ENCODE data around the gene ARMCX5.

ARMCX5 gene

DNA sequence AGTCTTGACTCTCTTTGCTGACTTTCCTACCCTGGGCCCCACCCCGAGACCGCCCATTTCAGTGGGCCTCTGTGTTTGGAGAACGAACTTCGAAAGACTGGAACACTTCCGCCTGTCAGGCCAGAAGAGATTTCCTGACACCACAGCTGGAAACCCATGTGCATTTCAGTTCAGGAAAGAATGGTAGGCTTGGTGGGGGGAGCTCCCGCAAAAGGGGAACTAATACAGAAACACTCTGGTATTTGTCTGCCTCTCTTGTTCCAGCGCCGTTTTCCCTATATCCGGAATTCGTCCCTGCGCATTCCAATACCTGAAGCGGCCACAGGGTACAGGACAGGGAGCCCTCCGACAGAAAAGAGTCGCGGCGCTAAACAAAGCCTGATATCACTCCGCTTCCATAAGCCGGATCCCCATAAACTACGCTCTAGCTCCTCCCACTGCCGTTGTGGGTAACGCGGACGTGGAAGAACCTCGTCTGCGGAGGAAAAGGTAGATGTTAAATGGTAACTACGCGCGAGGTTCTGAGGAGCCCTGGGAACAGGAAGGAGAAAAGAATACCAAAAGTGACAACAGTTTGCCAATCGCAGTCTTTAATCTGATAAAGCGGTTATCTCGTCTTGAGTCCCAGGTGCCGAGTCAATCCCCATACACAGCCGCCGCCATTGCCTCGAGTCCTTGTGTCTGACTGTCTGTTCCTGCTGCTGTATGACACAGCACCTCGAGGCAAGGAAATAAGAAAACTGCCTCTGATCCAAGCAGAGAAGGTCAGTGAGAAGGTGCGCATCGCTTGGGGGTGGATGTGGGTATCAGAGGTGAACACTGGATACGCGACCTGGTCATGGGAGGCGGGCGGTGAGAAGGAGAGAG, at the start of gene ARMCX5:
ARMCX5 (plus strand) TSS at position 432 of the 867 bp plus-strand sequence. CDS start 2,627 bp downstream, outside the sequence.
- FAIRE-seq (peak; percentile 88), DNase-seq (ENCODE audit: extremely low spot score, insufficient read length, low read depth) (no peak)

DNA sequence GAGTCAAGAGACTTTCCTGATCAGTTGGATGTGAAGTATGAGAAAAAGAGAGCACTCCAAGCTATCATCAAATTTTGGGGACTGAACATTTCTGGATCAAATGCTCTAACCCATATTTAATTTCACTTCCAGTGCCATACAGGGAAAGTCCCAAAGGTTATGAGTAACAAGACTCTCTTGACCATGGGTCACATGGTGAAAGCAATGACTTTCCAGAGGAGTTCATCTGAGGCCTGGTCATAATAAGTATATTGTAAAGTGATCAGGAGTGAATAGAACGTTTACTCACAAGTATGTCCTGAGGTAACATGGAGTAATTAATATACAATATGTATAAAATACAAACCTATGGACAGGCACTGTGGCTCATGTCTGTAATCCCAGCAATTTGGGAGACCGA, 40.7 kb upstream of the ARMCX5 start:
- peak; percentile 12 for FAIRE-seq
- no peak for DNase-seq (ENCODE audit: extremely low spot score, insufficient read length, low read depth)

GRCh38 chrX:102560423-102561068, 38.8 kb upstream of the ARMCX5 start:
- no peak for DNase-seq (ENCODE audit: extremely low spot score, insufficient read length, low read depth)
- FAIRE-seq = no peak

GRCh38 chrX:102580891-102581290, 18.4 kb upstream of the ARMCX5 start:
- no peak for DNase-seq (ENCODE audit: extremely low spot score, insufficient read length, low read depth)
- no peak for FAIRE-seq

- no peak for FAIRE-seq
- no peak for DNase-seq (ENCODE audit: extremely low spot score, insufficient read length, low read depth)
Observed at GRCh38 chrX:102593367-102593766, 5.9 kb upstream of the ARMCX5 start.

- FAIRE-seq (no peak), DNase-seq (ENCODE audit: extremely low spot score, insufficient read length, low read depth) (no peak)
Observed at GRCh38 chrX:102599951-102600579, 750 bp downstream of the ARMCX5 start.

DNA sequence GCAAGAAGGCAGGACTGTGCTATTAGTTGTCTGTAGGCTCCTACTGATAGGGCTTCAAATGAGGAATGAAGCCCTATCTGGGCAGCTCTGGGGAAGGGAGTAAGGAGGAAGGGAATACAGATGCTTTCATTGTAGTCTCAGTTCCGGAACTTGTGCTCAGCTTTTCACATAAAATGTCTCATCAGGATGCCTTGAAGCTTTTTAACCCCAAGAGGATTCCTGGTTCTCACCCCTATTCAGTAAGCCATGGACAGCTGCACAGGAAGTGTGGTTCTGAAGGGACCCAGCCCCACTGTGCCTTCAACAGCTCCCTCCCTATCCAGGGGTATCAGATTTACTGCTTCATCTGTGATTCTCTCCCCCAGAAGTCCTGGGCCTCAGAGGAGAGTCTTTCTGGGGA, 5.0 kb downstream of the ARMCX5 start:
- no peak for DNase-seq (ENCODE audit: extremely low spot score, insufficient read length, low read depth)
- no peak for FAIRE-seq

DNA sequence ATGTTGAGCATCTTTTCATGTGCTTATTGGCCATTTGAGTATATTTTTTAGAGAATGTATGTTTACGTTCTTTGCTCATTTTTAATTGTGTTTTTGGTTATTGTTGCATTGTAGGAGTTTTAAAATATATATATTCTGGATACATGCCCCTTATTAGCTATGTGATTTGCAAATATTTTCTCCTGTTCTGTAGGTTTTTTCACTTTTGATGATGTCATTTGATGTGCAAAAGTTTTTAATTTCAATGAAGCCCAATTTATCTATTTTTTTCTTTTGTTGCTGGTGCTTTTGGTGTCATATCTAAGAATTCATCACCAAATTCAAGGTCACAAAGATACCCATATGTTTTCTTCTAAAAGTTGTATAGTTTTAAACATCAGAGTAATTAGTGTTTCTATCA, 6.8 kb downstream of the ARMCX5 start:
- FAIRE-seq (no peak), DNase-seq (ENCODE audit: extremely low spot score, insufficient read length, low read depth) (no peak)

DNA sequence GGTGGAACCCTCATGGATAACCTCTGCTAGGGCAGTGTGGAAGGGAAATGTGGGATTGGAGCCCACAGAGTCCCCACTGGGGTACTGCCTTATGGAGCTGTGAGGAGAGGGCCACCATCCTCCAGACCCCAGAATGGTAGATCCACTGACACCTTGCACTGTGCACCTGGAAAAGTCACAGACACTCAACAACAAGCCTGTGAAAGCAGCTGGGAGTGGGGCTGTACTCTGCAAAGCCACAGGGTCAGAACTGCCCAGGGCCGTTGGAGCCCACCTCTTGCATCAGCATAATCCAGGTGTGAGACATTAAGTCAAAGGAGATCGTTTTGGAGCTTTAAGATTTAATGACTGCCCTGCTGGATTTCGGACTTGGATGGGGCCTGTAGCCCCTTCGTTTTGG, 11.6 kb downstream of the ARMCX5 start:
- FAIRE-seq (no peak), DNase-seq (ENCODE audit: extremely low spot score, insufficient read length, low read depth) (no peak)

DNA sequence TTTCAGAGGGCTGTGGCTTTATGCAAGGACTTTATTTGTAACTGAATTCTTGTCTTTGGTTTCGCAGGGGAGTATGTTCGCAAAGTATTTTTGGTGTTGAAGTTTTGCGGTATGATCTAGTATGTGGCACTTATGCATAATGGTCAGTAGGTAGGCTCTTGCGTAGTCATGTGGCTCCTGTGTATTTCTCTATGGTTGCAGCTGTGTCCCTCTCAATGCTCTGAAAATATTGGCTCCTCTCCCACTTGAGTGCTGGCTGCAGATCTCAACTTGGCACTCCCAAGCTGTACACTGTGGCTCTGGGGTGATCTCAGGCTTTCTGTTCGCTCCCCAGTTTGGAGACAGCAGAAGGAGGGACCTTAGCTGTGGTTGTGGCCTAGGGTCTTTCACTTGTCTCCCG, 24.8 kb downstream of the ARMCX5 start:
- DNase-seq (ENCODE audit: extremely low spot score, insufficient read length, low read depth) = no peak
- no peak for FAIRE-seq

DNA sequence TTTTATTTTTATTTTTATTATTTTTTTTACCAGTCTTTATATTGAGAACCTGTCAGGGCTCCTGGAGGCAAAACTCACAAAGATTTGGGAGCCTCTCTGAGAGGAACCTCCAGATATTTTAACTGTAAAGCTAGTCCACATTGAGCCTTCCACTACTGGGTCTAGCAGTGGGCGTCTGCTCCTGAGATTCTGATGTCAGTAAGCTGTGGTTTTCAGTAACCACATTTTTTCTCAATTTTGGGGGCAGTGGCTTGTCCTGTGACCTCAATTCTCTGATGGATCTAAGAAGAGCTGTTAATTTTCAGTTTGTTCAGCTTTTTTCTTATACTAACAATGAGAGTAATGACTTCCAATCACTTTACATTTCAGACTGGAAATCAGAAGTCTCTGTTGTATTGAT, 28.3 kb downstream of the ARMCX5 start:
- no peak for DNase-seq (ENCODE audit: extremely low spot score, insufficient read length, low read depth)
- no peak for FAIRE-seq

GRCh38 chrX:102637561-102637960, 38.2 kb downstream of the ARMCX5 start:
- DNase-seq (ENCODE audit: extremely low spot score, insufficient read length, low read depth) (no peak), FAIRE-seq (no peak)

DNA sequence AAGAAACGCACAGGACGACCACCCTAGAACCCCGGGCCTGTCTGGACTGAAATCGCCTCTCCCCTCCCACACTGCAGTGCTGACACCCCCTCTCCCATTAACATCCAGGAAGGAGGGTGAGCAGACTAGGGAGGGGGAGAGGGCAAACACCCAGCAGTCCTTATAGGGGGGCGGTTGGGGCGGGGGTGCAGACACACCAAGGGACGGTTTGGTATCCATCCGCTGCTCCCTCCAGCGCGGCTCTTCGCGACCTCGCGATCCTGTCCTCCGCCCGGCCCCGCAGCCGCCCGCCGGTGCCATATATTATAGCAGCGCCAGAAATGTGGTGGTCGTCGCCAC, 51.6 kb downstream of the ARMCX5 start:
- FAIRE-seq = no peak

DNA sequence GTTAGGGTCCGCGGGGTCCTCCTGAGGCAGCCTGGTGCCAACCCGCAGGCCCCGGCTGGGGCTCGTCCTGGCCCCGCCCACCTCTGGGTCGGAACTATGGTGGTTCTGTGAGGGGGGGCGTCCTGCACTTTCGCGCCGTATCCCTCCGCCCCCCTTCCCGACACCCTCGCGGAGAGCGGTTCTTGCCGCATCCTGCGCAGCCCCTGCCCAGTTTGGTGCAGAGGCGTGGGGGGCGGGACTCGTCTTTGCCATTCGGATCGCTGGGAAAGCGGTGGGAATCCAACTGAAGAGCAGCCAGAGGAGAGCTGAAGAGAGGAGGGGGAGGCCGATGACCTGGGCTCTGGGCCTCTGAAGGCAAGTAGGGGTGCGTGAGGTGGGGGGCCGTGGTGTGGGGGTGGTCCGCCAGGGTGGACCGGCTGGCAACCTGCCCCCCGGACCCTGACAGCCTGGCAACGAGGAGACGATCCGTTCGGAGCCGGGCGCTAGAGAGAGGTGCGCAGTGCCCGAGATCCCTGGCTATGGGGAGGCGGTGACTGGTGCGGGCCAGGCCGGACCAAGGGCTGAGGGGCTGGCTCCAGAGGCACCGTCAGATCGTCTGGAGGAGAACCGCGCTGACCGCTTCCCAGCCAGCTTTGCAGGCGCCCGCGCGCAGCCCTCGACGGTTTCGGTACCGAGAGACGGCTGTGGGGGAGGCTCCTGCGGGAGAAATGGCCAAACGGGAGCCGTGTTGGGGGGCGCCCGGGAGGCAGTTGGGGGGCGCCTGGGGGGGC, 52.1 kb downstream of the ARMCX5 start, which contains the start of gene GPRASP1:
GPRASP1 (plus strand) TSS at position 242 of the 770 bp plus-strand sequence. CDS start 2,431 bp downstream, outside the sequence.
- FAIRE-seq (no peak), DNase-seq (ENCODE audit: extremely low spot score, insufficient read length, low read depth) (no peak)

More for the DNA sequence above, 51.6 kb downstream of the ARMCX5 start:
- DNase-seq (ENCODE audit: extremely low spot score, insufficient read length, low read depth) = no peak

DNA sequence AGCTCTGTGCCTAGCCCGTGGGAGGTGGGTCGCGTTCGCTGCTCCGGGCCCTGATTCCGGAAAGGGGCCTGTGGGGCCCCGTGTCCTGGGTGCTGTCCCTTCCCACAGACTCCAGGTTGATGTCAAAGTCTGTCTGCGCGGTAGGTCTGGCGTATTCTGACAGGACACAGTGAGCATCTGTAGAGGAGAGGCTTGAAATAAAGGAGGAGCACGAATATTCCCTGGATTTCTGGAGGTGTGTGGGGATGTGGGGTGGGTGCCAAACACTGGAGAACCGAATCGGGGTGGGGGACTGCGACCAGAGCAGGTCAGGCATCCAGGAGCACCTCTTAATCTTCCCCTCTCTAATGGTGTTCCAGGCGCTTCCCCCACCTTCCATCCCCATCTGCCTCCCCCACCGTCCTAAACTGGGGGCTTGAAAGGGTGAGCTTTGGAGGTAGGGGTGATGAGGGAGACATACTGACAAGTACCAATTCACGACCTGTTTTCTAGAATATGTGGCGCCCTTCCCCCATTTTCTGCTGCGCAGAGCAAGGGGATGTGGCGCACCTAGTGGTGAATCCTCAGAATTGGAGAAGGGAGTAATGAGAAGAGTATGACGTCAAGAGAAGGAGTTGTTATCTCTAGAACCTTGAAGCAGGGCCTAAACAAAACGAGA, 52.8 kb downstream of the ARMCX5 start:
- no peak for DNase-seq (ENCODE audit: extremely low spot score, insufficient read length, low read depth)
- no peak for FAIRE-seq
